Epithelial cell of esophagus (primary cell): Measurements from ENCODE around the gene N4BP3.

ENCODE experiments used
- DNase-seq: peaks from one replicate; pipeline ENCODE4 v3.0.0; 2010; ENCODE audit warnings: low read depth
- H3K4me3 ChIP-seq: 2 replicates; pipeline ENCODE4 v1.5.1; 2011; ENCODE audit warnings: mild to moderate bottlenecking, low read length, control low read depth
- CTCF ChIP-seq: IDR thresholded peaks from 2 replicates; pipeline ENCODE4 v1.5.1; 2011; ENCODE audit warnings: low read depth, mild to moderate bottlenecking, low read length, control low read depth, inconsistent platforms; ENCODE audit not compliant: insufficient read depth; ENCODE audit errors: missing control alignments

N4BP3 gene

GRCh38 chr5:178115136-178115813 is 1.9 kb downstream of the N4BP3 start:
- TF ChIP-seq CTCF, result no peak
- DNase-seq, result no peak

GRCh38 chr5:178115814-178116142 is 2.4 kb downstream of the N4BP3 start:
- DNase-seq, result no peak
- no peak overlapping the region for H3K4me3 ChIP-seq
- no peak for TF ChIP-seq CTCF

More at GRCh38 chr5:178115136-178115813, 1.9 kb downstream of the N4BP3 start:
- no peak overlapping the region for H3K4me3 ChIP-seq

- DNase-seq, result no peak
- H3K4me3 ChIP-seq, result no peak overlapping the region
- no peak for TF ChIP-seq CTCF
These were observed 3.0 kb downstream of the N4BP3 start for GRCh38 chr5:178116143-178116885.

- no peak for DNase-seq
- TF ChIP-seq CTCF, result no peak
- no peak overlapping the region for H3K4me3 ChIP-seq
These were observed 4.8 kb downstream of the N4BP3 start for GRCh38 chr5:178117923-178118701.

GRCh38 chr5:178119915-178120606 is 6.7 kb downstream of the N4BP3 start:
- no peak for TF ChIP-seq CTCF
- no peak for DNase-seq
- no peak overlapping the region for H3K4me3 ChIP-seq

GRCh38 chr5:178120607-178121357 is 7.5 kb downstream of the N4BP3 start:
- TF ChIP-seq CTCF, result peak; percentile 59
- peak; percentile 75 for DNase-seq
- H3K4me3 ChIP-seq, result no peak overlapping the region
